GM12878 (cell line): ENCODE measurements around the gene ABCC1. TPM values are rescaled to one million over a fixed set of nuclear protein-coding genes. Genes with fewer than 3 reads are reported as not detected.

Source experiments
- ATAC-seq: fragments of 200-7000 bp; cut with Tn5 transposase; 3 replicates; pipeline ENCODE4 v1.9.1; 2020; ENCODE audit warnings: mild to moderate bottlenecking, moderate library complexity
- BruUV-seq: library from RNA; stranded (reverse); fragments of 400-500 nt; replicated peaks from 2 replicates; lab custom pipeline; 2021; lab: Mats Ljungman, UMichigan
- CTCF ChIA-PET: fragments of 300-600 bp; sonication (Branson Sonifier 250); formaldehyde crosslinking; extraction: SDS; loops from one replicate; lab custom pipeline; 2021; ENCODE audit warnings: inconsistent platforms; lab: Yijun Ruan, JAX
- POLR2A ChIA-PET: fragments of 350-600 bp; formaldehyde crosslinking; extraction: SDS; loops from one replicate; lab custom pipeline; 2021; ENCODE audit warnings: inconsistent platforms; lab: Charles Lee
- RAD21 ChIA-PET: fragments of 300-600 bp; sonication (Branson Sonifier 250); formaldehyde crosslinking; loops from one replicate; lab custom pipeline; 2023; ENCODE audit warnings: antibody characterized with exemption; ENCODE audit not compliant: unreplicated experiment; lab: Charles Lee
- SMC1A ChIA-PET: fragments of 300-600 bp; sonication (Branson Sonifier 250); formaldehyde crosslinking; loops from one replicate; lab custom pipeline; 2023; ENCODE audit not compliant: unreplicated experiment, uncharacterized antibody; lab: Charles Lee
- DNase-seq: peaks from one replicate; pipeline ENCODE4 v3.0.0-alpha.2; 2011; ENCODE audit warnings: low read depth, low spot score
- FAIRE-seq: peaks from 3 replicates; lab custom pipeline; 2011; peaks lifted over from hg19 to GRCh38; lab: Jason Lieb, UNC
- H2AFZ ChIP-seq: 2 replicates; pipeline ENCODE4 v1.6.0; 2011; ENCODE audit warnings: low read depth, low read length, control low read depth; ENCODE audit not compliant: control insufficient read depth
- H3K27ac ChIP-seq: 2 replicates; pipeline ENCODE4 v1.5.1; 2011; ENCODE audit warnings: control low read depth; ENCODE audit not compliant: control insufficient read depth, insufficient read depth
- H3K27me3 ChIP-seq, 2 experiments: replicated peaks in 1 of 2; 2 replicates each; pipeline versions ENCODE4 v1.6.0 to v1.6.1; 2011; ENCODE audit warnings: low read length in 1 of 2; ENCODE audit not compliant: control insufficient read depth in 2 of 2, insufficient read depth in 2 of 2
- H3K36me3 ChIP-seq, 2 experiments: 2 replicates each; pipeline ENCODE4 v1.5.1; 2011; ENCODE audit warnings: low read length in 1 of 2; ENCODE audit not compliant: control insufficient read depth in 2 of 2, insufficient read depth in 2 of 2
- H3K4me1 ChIP-seq: 2 replicates; pipeline ENCODE4 v1.6.1; 2011; ENCODE audit warnings: mild to moderate bottlenecking, low read length, moderate library complexity, mixed read lengths; ENCODE audit not compliant: control insufficient read depth, insufficient read depth
- H3K4me2 ChIP-seq: 2 replicates; pipeline ENCODE4 v1.6.0; 2011; ENCODE audit warnings: control low read depth; ENCODE audit not compliant: control insufficient read depth, insufficient read depth
- H3K4me3 ChIP-seq: fragments of 200-600 bp; sonication (generic); 2 replicates; pipeline ENCODE4 v1.5.1; 2016
- H3K79me2 ChIP-seq: 2 replicates; pipeline ENCODE4 v1.6.0; 2011; ENCODE audit warnings: low read length; ENCODE audit not compliant: control insufficient read depth, insufficient read depth
- H3K9ac ChIP-seq: 2 replicates; pipeline ENCODE4 v1.8.0; 2011; ENCODE audit warnings: low read length, control low read depth, mixed read lengths; ENCODE audit not compliant: control insufficient read depth, insufficient read depth
- H3K9me3 ChIP-seq: replicated peaks from 3 replicates; pipeline ENCODE4 v1.5.1; 2011; ENCODE audit warnings: mild to moderate bottlenecking, low read length; ENCODE audit not compliant: control insufficient read depth, insufficient read depth
- H4K20me1 ChIP-seq: 2 replicates; pipeline ENCODE4 v1.6.0; 2011; ENCODE audit not compliant: control insufficient read depth, insufficient read depth
- ATF2 ChIP-seq: IDR thresholded peaks from 2 replicates; pipeline ENCODE4 v1.6.1; 2012; ENCODE audit warnings: low read length, inconsistent platforms
- E4F1 ChIP-seq: fragments of 450-650 bp; IDR thresholded peaks from 2 replicates; pipeline ENCODE4 v1.6.1; 2018; ENCODE audit warnings: borderline replicate concordance, mild to moderate bottlenecking; ENCODE audit not compliant: partially characterized antibody
- EGR1 ChIP-seq, 2 experiments: IDR thresholded peaks; 1 replicate in 1 of 2; 2 replicates in 1 of 2; pipeline ENCODE4 v1.6.1; 2011 to 2012; ENCODE audit warnings: low read depth in 2 of 2, low read length in 2 of 2, borderline replicate concordance in 1 of 2, mild to moderate bottlenecking in 1 of 2, moderate library complexity in 1 of 2
- FOS ChIP-seq: IDR thresholded peaks from 3 replicates; pipeline ENCODE4 v1.6.1; 2011; ENCODE audit warnings: borderline replicate concordance; ENCODE audit not compliant: insufficient read length; ENCODE audit errors: extremely low read depth
- IKZF2 ChIP-seq, 2 experiments: fragments of 450-650 bp; IDR thresholded peaks; 2 replicates each; pipeline ENCODE4 v1.6.1; 2017; ENCODE audit warnings: mild to moderate bottlenecking in 2 of 2, moderate library complexity in 2 of 2
- MEF2A ChIP-seq: IDR thresholded peaks from 2 replicates; pipeline ENCODE4 v1.6.1; 2011; ENCODE audit warnings: low read depth, mild to moderate bottlenecking, low read length, moderate library complexity; ENCODE audit not compliant: insufficient read depth
- PAX8 ChIP-seq: fragments of 450-650 bp; IDR thresholded peaks from 2 replicates; pipeline ENCODE4 v1.6.1; 2017; ENCODE audit warnings: mild to moderate bottlenecking, moderate library complexity
- PKNOX1 ChIP-seq: fragments of 450-650 bp; IDR thresholded peaks from 2 replicates; pipeline ENCODE4 v1.6.1; 2016; ENCODE audit warnings: mild to moderate bottlenecking
- REST ChIP-seq: IDR thresholded peaks from 2 replicates; pipeline ENCODE4 v1.6.1; 2012; ENCODE audit warnings: mild to moderate bottlenecking, low read depth, low read length
- RFX5 ChIP-seq: IDR thresholded peaks from 2 replicates; pipeline ENCODE4 v1.6.1; 2011; ENCODE audit warnings: low read depth, low read length, improper control_type of control experiment
- SMAD5 ChIP-seq: IDR thresholded peaks from 2 replicates; pipeline ENCODE4 v1.6.1; 2016; ENCODE audit warnings: antibody characterized with exemption, low read depth
- STAT1 ChIP-seq: fragments of 450-650 bp; conservative IDR thresholded peaks from 2 replicates; pipeline ENCODE4 v1.6.1; 2014; ENCODE audit warnings: antibody characterized with exemption, mild to moderate bottlenecking
- SUPT20H ChIP-seq: IDR thresholded peaks from 2 replicates; pipeline ENCODE4 v1.6.1; 2011; ENCODE audit warnings: low read depth, mild to moderate bottlenecking, low read length, moderate library complexity, borderline replicate concordance; ENCODE audit not compliant: control insufficient read depth
- ZNF384 ChIP-seq: IDR thresholded peaks from 2 replicates; pipeline ENCODE4 v1.6.1; 2012; ENCODE audit warnings: low read depth, mild to moderate bottlenecking, low read length, improper control_type of control experiment, borderline replicate concordance
- WGBS: methylation state at CpG from one replicate; pipeline ENCODE4 v1.1.6; 2016; ENCODE audit warnings: low lambda C conversion rate; ENCODE audit not compliant: insufficient replicate concordance, insufficient coverage; ENCODE audit errors: missing lambda C conversion rate; 5-methylcytosine and 5-hydroxymethylcytosine counted together
- in situ Hi-C: fragments of 300-500 bp; cut with MboI; formaldehyde crosslinking; loops from 9 replicates; pipeline ENCODE4 v1.14.3; 2018; ENCODE audit warnings: mixed read lengths
- intact Hi-C: fragments of 100-400 bp; cut with micrococcal nuclease; formaldehyde crosslinking; loops from one replicate; pipeline ENCODE4 v1.14.2; 2022; ENCODE audit not compliant: unreplicated experiment
- polyA plus RNA-seq, 11 experiments: library from polyadenylated mRNA; depleted of rRNA in 4 of 11; unstranded in 6 of 11; stranded (reverse) in 5 of 11; fragments of >200 nt; fragmentation: Nextera tagmentation in 4 of 11; fragmentation: Illumina TruSeq in 1 of 11; extraction: Ambion mirVana in 4 of 11; extraction: Trizol in 1 of 11; gene quantifications; 1 replicate in 1 of 11; 2 replicates in 10 of 11; pipeline versions ENCODE4 v1.2.1 to v1.2.3, GENCODE V29; 2011 to 2016; ENCODE audit warnings: inconsistent platforms in 2 of 11, missing spikeins in 2 of 11, low read depth in 1 of 11
- total RNA-seq, 4 experiments: library from RNA; depleted of rRNA in 3 of 4; stranded (reverse); fragments of >200 nt in 3 of 4; fragmentation: Illumina TruSeq in 1 of 4; extraction: Trizol in 1 of 4; gene quantifications; 2 replicates each; pipeline versions ENCODE4 v1.2.1 to v1.2.3, GENCODE V29; 2013 to 2021

The ABCC1 gene
- total and polyA plus RNA-seq, 10 of the 15 experiments (the other 5 are each of a cell fraction or from before 2014, with no cell fraction given): 3.2 to 44.6 (median 14.5) TPM

GRCh38 chr16:16166949-16167348 is 217.5 kb downstream of the ABCC1 start:
- no peak overlapping the region for H3K4me3 ChIP-seq
- H3K9me3 ChIP-seq: no peaks in the 10 kb centered on the region
- no peaks in the 10 kb centered on the region for H3K79me2 ChIP-seq
- 25% methylated on average over 2 of the region's 2 CpGs for WGBS
- POLR2A ChIA-PET: no interaction called here
- no peak overlapping the region for H3K9ac ChIP-seq
- H2AFZ ChIP-seq: no peak overlapping the region
- RAD21 ChIA-PET: no interaction called here
- H3K4me1 ChIP-seq: no peaks in the 10 kb centered on the region
- H3K27me3 ChIP-seq: no peaks in the 10 kb centered on the region
- no peaks in the 10 kb centered on the region for H3K36me3 ChIP-seq
- no peak for FAIRE-seq
- intact Hi-C loops (no loop called here), in situ Hi-C loops (no loop called here)
- H3K27ac ChIP-seq: no peak overlapping the region
- no peak for ATAC-seq
- no peak overlapping the region for H3K4me2 ChIP-seq
- TF ChIP-seq E4F1: no peak
- TF ChIP-seq ZNF384: no peak
- TF ChIP-seq PKNOX1: no peak
- no peak for TF ChIP-seq SUPT20H
- TF ChIP-seq MEF2A: no peak
- no peak for TF ChIP-seq REST
- no peak for TF ChIP-seq EGR1 (IDR thresholded peaks at IDR 0.05; ENCODE audit: borderline replicate concordance in 1 of 2, low read depth in 2 of 2, low read length in 2 of 2)
- TF ChIP-seq SMAD5: no peak
- TF ChIP-seq PAX8: no peak
- TF ChIP-seq ATF2: no peak
- TF ChIP-seq IKZF2 (IDR thresholded peaks at IDR 0.05): no peak
- no peak for TF ChIP-seq FOS
- TF ChIP-seq RFX5: no peak
- TF ChIP-seq STAT1: no peak
- CTCF ChIA-PET: interaction anchor here (0.9 to 1.0 kb wide), 2 partner anchors 10 to 19 kb away, joined by 4 to 5 read pairs; no protein-coding TSS in a partner anchor
- SMC1A ChIA-PET: no interaction called here
- DNase-seq: no peak
- H4K20me1 ChIP-seq: no peaks in the 10 kb centered on the region
- BruUV-seq: no TSS peak
